WTC11 (cell line): ENCODE measurements around the gene KDM2A.

Source experiments
- E2F1 ChIP-seq: sonication (generic); formaldehyde crosslinking; IDR thresholded peaks from 2 replicates; pipeline ENCODE4 v1.8.0; 2022; ENCODE audit warnings: mild to moderate bottlenecking, missing genetic modification reagents
- E2F5 ChIP-seq: sonication (generic); formaldehyde crosslinking; IDR thresholded peaks from 2 replicates; pipeline ENCODE4 v1.8.1; 2022; ENCODE audit warnings: mild to moderate bottlenecking, moderate library complexity, missing genetic modification reagents
- GTF2I ChIP-seq: fragments of 250-450 bp; sonication (Bioruptor Pico); conservative IDR thresholded peaks from 2 replicates; pipeline ENCODE4 v1.4.0; 2021; ENCODE audit warnings: mild to moderate bottlenecking
- JUN ChIP-seq: sonication (generic); formaldehyde crosslinking; IDR thresholded peaks from 2 replicates; pipeline ENCODE4 v1.8.0; 2023; ENCODE audit warnings: mild to moderate bottlenecking, missing genetic modification reagents
- TEAD4 ChIP-seq: sonication (generic); formaldehyde crosslinking; IDR thresholded peaks from 2 replicates; pipeline ENCODE4 v1.8.0; 2022; ENCODE audit warnings: mild to moderate bottlenecking, missing genetic modification reagents
- ZBTB21 ChIP-seq: sonication (generic); formaldehyde crosslinking; IDR thresholded peaks from 2 replicates; pipeline ENCODE4 v1.8.1; 2023; ENCODE audit warnings: mild to moderate bottlenecking, missing genetic modification reagents, borderline replicate concordance
- ZSCAN18 ChIP-seq: fragments of 250-450 bp; sonication (Bioruptor Pico); IDR thresholded peaks from 2 replicates; pipeline ENCODE4 v2.1.2; 2022; ENCODE audit warnings: mild to moderate bottlenecking, moderate library complexity

- no peak for TF ChIP-seq E2F5 (CRISPR knock-in tag)
- TF ChIP-seq GTF2I (CRISPR knock-in tag): no peak
- TF ChIP-seq ZBTB21 (CRISPR knock-in tag): no peak
- TF ChIP-seq JUN (CRISPR knock-in tag): no peak
- TF ChIP-seq ZSCAN18 (CRISPR knock-in tag): no peak
- TF ChIP-seq E2F1 (CRISPR knock-in tag): no peak
- no peak for TF ChIP-seq TEAD4 (CRISPR knock-in tag)
These were observed 149.3 kb downstream of the KDM2A start for GRCh38 chr11:67268081-67268961.
